Dendritic cell treated with granulocyte-macrophage colony-stimulating factor and Interleukin-4, amounts not matched to agents 40 ng/mL and 50 ng/mL, for 4 days (primary cell): Measurements from ENCODE around the gene DGKI.

Experiments
- H3K27ac Mint-ChIP-seq: one replicate; pipeline ENCODE4 v1.8.0; 2022; ENCODE audit warnings: mild to moderate bottlenecking, mixed read lengths
- H3K27me3 Mint-ChIP-seq: one replicate; pipeline ENCODE4 v1.8.0; 2022; ENCODE audit warnings: mild to moderate bottlenecking, mixed read lengths
- H3K36me3 Mint-ChIP-seq: one replicate; pipeline ENCODE4 v1.8.0; 2022; ENCODE audit warnings: low read depth, mixed read lengths
- H3K4me1 Mint-ChIP-seq: one replicate; pipeline ENCODE4 v1.8.0; 2022; ENCODE audit warnings: low read depth, mixed read lengths
- H3K4me3 Mint-ChIP-seq: one replicate; pipeline ENCODE4 v1.8.0; 2022; ENCODE audit warnings: mild to moderate bottlenecking, moderate library complexity, mixed read lengths
- H3K9me3 Mint-ChIP-seq: one replicate; pipeline ENCODE4 v1.8.0; 2022; ENCODE audit warnings: mixed read lengths
- intact Hi-C: fragments of 100-400 bp; cut with micrococcal nuclease; formaldehyde crosslinking; loops from one replicate; pipeline ENCODE4 v1.15.0; 2022

Gene DGKI

DNA sequence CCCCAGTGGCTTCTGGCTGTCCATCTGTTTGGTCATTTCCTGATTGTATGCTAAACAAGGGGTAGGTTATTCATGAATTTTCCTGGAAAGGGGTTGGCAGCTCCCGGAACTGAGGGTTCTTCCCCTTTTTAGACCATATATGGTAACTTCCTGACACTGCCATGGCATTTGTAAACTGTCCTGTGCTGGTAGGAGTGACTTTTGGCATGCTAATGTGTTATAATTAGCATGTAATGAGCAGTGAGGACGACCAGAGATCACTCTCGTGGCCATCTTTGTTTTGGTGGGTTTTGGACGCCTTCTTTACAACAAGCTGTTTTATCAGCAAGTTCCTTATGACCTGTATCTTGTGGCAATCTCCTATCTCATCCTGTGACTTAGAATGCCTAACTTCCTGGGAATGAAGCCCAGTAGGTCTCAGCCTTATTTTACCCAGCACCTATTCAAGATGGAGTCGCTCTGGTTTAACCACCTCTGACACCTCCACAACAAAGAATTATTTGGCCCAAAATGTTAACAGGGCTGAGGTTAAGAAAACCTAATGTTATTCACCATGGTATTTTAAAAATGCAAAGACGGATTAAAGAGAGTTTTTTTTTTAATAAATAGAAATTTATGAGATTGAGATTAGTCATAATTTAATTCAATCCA, 500.9 kb downstream of the DGKI start:
- Mint-ChIP-seq H3K27ac (no peak overlapping the region), H3K4me3 (no peak overlapping the region), H3K36me3 (no peaks in the 10 kb centered on the region), H3K4me1 (no peaks in the 10 kb centered on the region), H3K27me3 (peaks cover 6% of the 10 kb centered on the region), H3K9me3 (no peaks in the 10 kb centered on the region)
- intact Hi-C loops = no loop called here

DNA sequence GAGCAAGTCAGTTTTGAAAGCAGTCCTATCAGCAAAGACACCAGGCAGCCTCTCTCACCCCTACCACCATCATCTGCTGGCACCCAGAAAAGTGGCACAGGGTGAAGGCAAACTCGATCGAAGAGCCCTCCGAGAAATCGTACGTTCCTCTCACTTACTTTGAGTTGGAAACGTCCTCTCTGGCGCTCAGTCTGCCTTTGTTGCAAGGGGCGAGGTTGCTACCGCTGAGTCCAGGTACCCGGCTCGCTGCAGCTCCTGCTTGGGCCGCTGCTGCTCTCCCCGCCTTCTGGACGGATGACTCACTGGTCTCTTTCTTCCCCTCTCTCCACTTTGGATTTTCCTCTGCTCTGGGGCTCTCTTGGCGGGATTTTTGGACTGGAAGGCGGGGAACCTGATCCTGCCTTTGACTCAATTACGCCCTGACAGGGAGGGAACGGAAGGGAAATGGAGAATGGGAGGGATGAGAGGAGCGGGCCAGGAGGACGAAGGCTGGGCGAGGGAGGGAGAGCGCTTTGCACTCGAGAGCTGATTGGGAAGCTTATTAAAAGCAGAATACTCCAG, 503.4 kb downstream of the DGKI start, which contains the start of gene PTN:
PTN (minus strand) TSS at position 453 of the 561 bp plus-strand sequence. CDS start 88,760 bp downstream, outside the sequence.
- Mint-ChIP-seq H3K27ac (no peak within 1 kb of the TSS), H3K4me3 (no peak within 1 kb of the TSS), H3K27me3 (peaks cover 6% of the 10 kb centered on the region), H3K9me3 (no peaks in the 10 kb centered on the region), H3K36me3 (no peaks in the 10 kb centered on the region), H3K4me1 (no peaks in the 10 kb centered on the region)
- intact Hi-C loops = no loop called here

GRCh38 chr7:137342828-137343261, 503.9 kb downstream of the DGKI start:
- Mint-ChIP-seq H3K27ac (no peak overlapping the region), H3K36me3 (no peaks in the 10 kb centered on the region), H3K4me1 (no peaks in the 10 kb centered on the region), H3K4me3 (no peak overlapping the region), H3K9me3 (peaks cover 4% of the 10 kb centered on the region), H3K27me3 (peaks cover 6% of the 10 kb centered on the region)
- intact Hi-C loops = no loop called here

DNA sequence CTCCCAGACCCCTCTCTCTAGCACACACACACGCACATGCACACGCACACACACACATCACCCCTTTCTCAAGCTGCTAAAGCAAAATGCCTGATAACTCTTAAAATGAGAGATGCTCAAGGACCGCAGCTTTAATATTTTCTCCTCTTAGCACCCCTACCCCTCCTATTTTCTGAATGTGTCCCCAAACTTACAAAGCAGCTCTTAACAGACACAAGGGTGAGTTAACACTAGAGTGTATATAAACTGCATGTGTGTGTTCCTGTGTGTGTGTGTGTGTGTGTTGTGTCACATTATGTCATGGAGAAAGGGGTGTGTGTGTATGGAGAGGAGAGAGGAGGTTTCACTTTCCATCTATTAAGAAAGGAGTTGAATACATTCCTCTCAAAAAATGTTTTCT, 504.5 kb downstream of the DGKI start:
- H3K4me3 Mint-ChIP-seq = no peak overlapping the region
- H3K9me3 Mint-ChIP-seq = peaks cover 10% of the 10 kb centered on the region
- no peak overlapping the region for H3K27ac Mint-ChIP-seq
- H3K36me3 Mint-ChIP-seq = no peaks in the 10 kb centered on the region
- intact Hi-C loops = no loop called here
- peaks cover 6% of the 10 kb centered on the region for H3K27me3 Mint-ChIP-seq
- H3K4me1 Mint-ChIP-seq = no peaks in the 10 kb centered on the region

DNA sequence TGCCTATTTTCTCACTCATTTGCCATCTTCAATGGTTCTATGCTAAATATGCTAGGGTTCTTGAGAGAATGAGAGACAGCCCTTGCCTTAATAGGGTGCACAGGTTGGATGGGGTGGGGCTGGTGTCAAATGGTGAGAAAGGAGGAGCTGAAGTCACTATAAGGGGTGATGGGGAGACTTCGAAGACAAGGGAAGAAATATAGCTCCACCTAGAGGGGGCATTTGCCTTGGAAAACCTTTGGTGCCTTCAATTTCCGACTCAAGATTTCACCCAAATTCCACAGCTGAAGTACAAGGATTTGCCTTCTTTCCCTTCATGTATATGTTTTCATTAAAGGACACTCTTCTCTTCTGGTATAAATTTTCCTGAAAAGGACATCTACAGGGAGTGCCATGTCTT, 508.9 kb downstream of the DGKI start:
- Mint-ChIP-seq H3K4me1 (no peaks in the 10 kb centered on the region), H3K27ac (no peak overlapping the region), H3K36me3 (no peaks in the 10 kb centered on the region), H3K27me3 (no peaks in the 10 kb centered on the region), H3K4me3 (no peak overlapping the region), H3K9me3 (peaks cover 24% of the 10 kb centered on the region)
- intact Hi-C loops = no loop called here

GRCh38 chr7:137335814-137336213, 511.0 kb downstream of the DGKI start:
- Mint-ChIP-seq H3K4me1 (no peaks in the 10 kb centered on the region), H3K4me3 (no peak overlapping the region), H3K36me3 (no peaks in the 10 kb centered on the region), H3K27me3 (no peaks in the 10 kb centered on the region), H3K27ac (no peak overlapping the region), H3K9me3 (peaks cover 27% of the 10 kb centered on the region)
- intact Hi-C loops = no loop called here

DNA sequence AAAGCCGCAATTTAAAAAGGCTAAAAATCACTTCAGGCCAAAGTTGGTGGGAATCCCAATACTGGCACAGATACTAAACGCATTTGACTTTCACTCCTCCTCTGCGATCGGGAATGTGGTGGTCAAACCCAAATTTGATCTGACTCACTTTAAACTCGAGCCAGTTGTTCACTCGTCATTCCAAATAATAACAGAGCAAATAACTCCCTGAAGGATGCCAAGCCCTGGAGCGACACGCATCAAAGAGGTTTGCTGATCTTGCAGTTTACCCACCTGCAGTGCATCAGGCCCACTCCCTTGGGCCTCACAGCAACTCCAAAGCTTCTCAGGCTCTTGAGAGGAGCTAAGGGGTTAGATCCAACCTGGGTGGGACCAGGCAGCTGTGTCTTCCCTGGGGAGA, 515.4 kb downstream of the DGKI start:
- Mint-ChIP-seq H3K36me3 (no peaks in the 10 kb centered on the region), H3K27ac (no peak overlapping the region), H3K4me3 (no peak overlapping the region), H3K9me3 (peaks cover 27% of the 10 kb centered on the region), H3K4me1 (no peaks in the 10 kb centered on the region), H3K27me3 (no peaks in the 10 kb centered on the region)
- intact Hi-C loops = no loop called here
